ENCODE results near the gene PCDHAC1.
A peak's percentile ranks its signal among the peaks of the same experiment; 100 is the strongest.
"Not testable (repeated sequence)": the region's sequence is repeated elsewhere in the genome, so short reads cannot be mapped to it uniquely, and the experiment has no call there.

The PCDHAC1 gene, protein sequence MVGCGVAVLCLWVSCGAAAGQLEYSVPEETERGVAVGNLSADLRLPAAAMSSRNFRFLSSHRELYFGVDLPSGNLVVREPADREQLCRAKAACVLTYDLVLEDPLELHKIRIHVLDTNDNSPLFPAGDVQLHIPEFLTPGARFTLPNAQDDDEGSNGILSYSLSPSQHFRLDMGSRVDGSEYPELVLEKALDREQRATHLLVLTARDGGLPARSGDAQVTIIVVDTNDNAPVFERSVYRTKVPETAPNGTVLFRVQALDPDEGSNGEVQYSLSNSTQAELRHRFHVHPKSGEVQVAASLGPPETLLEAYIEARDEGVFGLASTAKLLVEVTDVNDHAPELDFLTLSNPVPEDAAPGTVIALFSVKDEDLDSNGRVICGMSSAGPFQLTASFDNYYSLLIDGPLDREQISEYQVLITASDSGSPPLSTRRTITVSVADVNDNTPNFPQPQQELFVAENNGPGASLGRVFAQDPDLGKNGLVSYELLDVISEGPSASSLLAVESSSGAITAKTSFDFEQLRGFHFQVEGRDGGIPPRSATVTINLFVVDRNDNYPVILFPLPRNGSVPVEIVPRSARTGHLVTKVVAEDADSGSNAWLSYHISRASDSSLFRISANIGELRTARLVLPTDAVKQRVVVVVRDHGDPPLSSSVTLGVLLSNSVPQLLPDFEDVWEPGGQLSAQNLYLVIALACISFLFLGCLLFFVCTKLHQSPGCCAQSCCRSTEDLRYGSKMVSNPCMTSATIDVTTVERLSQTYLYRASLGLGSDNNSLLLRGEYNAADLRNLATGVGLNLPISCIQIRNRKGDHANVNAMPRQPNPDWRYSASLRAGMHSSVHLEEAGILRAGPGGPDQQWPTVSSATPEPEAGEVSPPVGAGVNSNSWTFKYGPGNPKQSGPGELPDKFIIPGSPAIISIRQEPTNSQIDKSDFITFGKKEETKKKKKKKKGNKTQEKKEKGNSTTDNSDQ

DNA sequence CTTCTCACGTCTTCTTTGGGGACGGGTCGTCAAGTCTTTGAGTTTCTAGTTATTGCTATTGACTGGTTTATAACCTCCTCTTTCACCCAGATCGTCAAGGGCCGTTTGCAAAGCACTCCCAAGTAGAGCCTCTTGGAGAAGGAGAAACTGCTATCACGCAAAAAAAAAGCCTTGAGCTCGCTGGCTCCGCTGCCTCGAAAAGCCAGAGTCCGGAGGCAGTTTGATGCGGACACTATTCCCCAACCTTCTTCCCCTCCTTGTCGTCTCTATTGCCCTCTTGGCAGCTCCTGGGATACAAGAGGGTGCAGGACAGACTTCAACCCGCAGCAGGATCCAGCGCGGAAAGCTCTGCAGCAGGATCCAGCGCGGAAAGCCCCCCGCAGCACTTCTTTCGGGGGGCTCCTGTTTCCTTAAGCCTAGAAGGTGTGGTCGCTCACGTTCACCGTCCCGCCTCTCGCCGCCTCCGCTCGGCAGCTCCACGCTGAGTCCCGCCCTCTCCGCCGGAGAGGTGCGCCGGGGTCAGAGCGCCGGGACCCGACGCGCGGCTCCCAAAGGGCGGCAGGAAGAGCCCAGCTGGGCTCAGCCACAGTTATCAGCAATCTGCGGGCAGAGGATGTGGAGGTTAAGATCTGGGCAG, at the start of gene PCDHAC1:
Gene PCDHAC1 (plus strand): TSS at position 494 of the 637 bp plus-strand sequence. CDS start 594 bp downstream, outside the sequence.
- H3K27me3 Mint-ChIP-seq (ENCODE audit: low read depth): peaks cover 22% of the 10 kb centered on the region

GRCh38 chr5:140876541-140877261, 49.4 kb upstream of the PCDHAC1 start:
- not testable (repeated sequence) for H3K4me1 Mint-ChIP-seq (ENCODE audit: low read depth); H3K27me3 Mint-ChIP-seq (ENCODE audit: low read depth); H3K36me3 Mint-ChIP-seq (ENCODE audit: low read depth); H3K27ac Mint-ChIP-seq; H3K4me3 Mint-ChIP-seq
- peaks cover 33% of the 10 kb centered on the region for H3K9me3 Mint-ChIP-seq

More for the DNA sequence above, at the start of gene PCDHAC1:
- no peaks in the 10 kb centered on the region for H3K36me3 Mint-ChIP-seq (ENCODE audit: low read depth)
- peaks cover 8% of the 10 kb centered on the region for H3K9me3 Mint-ChIP-seq
- H3K4me1 Mint-ChIP-seq (ENCODE audit: low read depth): no peaks in the 10 kb centered on the region
- no peak within 1 kb of the TSS for H3K4me3 Mint-ChIP-seq
- no peak within 1 kb of the TSS for H3K27ac Mint-ChIP-seq

DNA sequence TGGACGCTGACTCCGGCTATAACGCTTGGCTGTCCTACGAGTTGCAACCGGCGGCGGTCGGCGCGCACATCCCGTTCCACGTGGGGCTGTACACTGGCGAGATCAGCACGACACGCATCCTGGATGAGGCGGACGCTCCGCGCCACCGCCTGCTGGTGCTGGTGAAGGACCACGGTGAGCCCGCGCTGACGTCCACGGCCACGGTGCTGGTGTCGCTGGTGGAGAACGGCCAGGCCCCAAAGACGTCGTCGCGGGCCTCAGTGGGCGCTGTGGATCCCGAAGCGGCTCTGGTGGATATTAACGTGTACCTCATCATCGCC, 48.9 kb upstream of the PCDHAC1 start:
- H3K4me1 Mint-ChIP-seq (ENCODE audit: low read depth): no peaks in the 10 kb centered on the region
- no peak overlapping the region for H3K27ac Mint-ChIP-seq
- H3K27me3 Mint-ChIP-seq (ENCODE audit: low read depth): no peaks in the 10 kb centered on the region
- H3K9me3 Mint-ChIP-seq: peaks cover 30% of the 10 kb centered on the region
- no peak overlapping the region for H3K4me3 Mint-ChIP-seq
- peaks cover 1% of the 10 kb centered on the region for H3K36me3 Mint-ChIP-seq (ENCODE audit: low read depth)

DNA sequence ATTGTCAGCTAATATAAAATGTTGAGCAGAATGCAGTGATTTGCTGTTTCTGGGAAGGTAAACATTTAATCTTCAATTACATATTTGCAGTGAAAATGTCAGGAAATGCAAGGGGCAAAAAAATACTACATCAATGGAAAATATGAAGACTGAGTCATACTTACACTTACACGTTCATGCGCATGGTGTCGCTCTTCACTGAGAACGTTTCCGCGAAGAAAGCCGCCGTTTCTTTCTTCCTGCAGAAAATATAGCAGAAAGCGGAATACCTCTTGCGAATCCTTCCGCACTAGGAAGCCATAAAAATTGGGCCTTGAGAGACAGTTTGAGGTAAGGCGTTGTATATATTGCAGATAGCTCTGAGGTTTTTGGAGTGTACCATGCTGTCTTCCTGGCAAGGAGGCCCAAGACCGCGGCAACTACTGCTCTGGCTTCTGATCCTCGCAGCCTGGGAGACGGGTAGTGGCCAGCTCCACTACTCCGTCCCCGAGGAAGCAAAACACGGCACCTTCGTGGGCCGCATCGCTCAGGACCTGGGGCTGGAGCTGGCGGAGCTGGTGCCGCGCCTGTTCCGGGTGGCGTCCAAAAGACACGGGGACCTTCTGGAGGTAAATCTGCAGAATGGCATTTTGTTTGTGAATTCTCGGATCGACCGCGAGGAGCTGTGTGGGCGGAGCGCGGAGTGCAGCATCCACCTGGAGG, 44.1 kb upstream of the PCDHAC1 start, which contains the start of gene PCDHA13:
Gene PCDHA13 (plus strand): TSS at position 236 of the 702 bp plus-strand sequence. CDS start 145 bp downstream, at position 381.
- Mint-ChIP-seq H3K27me3 (ENCODE audit: low read depth) (no peaks in the 10 kb centered on the region), H3K9me3 (peaks cover 22% of the 10 kb centered on the region), H3K36me3 (ENCODE audit: low read depth) (peaks cover 1% of the 10 kb centered on the region), H3K4me1 (ENCODE audit: low read depth) (no peaks in the 10 kb centered on the region), H3K27ac (peak within 1 kb of the TSS; percentile 42), H3K4me3 (no peak within 1 kb of the TSS)

GRCh38 chr5:140882591-140882899, 43.6 kb upstream of the PCDHAC1 start:
- Mint-ChIP-seq H3K27me3 (ENCODE audit: low read depth) (no peaks in the 10 kb centered on the region), H3K4me1 (ENCODE audit: low read depth) (no peaks in the 10 kb centered on the region), H3K36me3 (ENCODE audit: low read depth) (peaks cover 1% of the 10 kb centered on the region), H3K27ac (peak overlapping the region; percentile 42), H3K9me3 (peaks cover 25% of the 10 kb centered on the region), H3K4me3 (no peak overlapping the region)

DNA sequence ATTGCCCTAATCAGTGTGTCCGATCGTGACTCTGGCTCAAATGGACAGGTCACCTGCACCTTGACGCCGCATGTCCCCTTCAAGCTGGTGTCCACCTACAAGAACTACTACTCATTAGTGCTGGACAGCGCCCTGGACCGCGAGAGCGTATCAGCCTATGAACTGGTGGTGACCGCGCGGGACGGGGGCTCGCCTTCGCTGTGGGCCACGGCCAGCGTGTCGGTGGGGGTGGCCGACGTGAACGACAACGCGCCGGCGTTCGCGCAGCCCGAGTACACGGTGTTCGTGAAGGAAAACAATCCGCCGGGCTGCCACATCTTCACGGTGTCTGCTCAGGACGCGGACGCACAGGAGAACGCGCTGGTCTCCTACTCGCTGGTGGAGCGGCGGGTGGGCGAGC, 42.7 kb upstream of the PCDHAC1 start:
- Mint-ChIP-seq H3K27me3 (ENCODE audit: low read depth) (no peaks in the 10 kb centered on the region), H3K4me1 (ENCODE audit: low read depth) (no peaks in the 10 kb centered on the region), H3K4me3 (no peak overlapping the region), H3K36me3 (ENCODE audit: low read depth) (peaks cover 1% of the 10 kb centered on the region), H3K27ac (no peak overlapping the region), H3K9me3 (peaks cover 25% of the 10 kb centered on the region)

DNA sequence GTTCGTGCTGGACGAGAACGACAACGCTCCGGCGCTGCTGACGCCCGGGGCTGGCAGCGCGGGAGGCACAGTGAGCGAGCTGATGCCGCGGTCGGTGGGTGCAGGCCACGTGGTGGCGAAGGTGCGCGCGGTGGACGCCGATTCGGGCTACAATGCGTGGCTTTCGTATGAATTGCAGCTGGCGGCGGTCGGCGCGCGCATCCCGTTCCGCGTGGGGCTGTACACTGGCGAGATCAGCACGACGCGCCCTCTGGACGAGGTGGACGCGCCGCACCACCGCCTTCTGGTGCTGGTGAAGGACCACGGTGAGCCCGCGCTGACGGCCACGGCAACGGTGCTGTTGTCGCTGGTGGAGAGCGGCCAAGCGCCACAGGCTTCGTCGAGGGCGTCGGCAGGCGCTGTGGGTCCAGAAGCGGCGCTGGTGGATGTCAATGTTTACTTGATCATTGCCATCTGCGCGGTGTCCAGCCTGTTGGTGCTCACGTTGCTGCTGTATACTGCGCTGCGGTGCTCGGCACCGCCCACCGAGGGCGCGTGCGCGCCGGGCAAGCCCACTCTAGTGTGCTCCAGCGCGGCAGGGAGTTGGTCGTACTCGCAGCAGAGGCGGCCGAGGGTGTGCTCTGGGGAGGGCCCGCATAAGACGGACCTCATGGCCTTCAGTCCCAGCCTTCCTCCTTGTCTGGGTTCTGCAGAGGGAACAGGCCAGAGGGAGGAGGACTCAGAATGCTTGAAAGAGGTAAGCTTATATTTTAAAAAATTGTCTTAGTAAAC, 42.0 kb upstream of the PCDHAC1 start:
- Mint-ChIP-seq H3K27me3 (ENCODE audit: low read depth) (no peaks in the 10 kb centered on the region), H3K36me3 (ENCODE audit: low read depth) (peaks cover 1% of the 10 kb centered on the region), H3K27ac (no peak overlapping the region), H3K4me1 (ENCODE audit: low read depth) (no peaks in the 10 kb centered on the region), H3K9me3 (peaks cover 25% of the 10 kb centered on the region), H3K4me3 (no peak overlapping the region)

- Mint-ChIP-seq H3K9me3 (peaks cover 15% of the 10 kb centered on the region), H3K4me3 (no peak overlapping the region), H3K27me3 (ENCODE audit: low read depth) (no peaks in the 10 kb centered on the region), H3K27ac (no peak overlapping the region), H3K4me1 (ENCODE audit: low read depth) (no peaks in the 10 kb centered on the region), H3K36me3 (ENCODE audit: low read depth) (no peaks in the 10 kb centered on the region)
These were observed 9.8 kb upstream of the PCDHAC1 start for GRCh38 chr5:140916325-140916724.

- no peaks in the 10 kb centered on the region for H3K4me1 Mint-ChIP-seq (ENCODE audit: low read depth)
- no peak overlapping the region for H3K27ac Mint-ChIP-seq
- no peaks in the 10 kb centered on the region for H3K36me3 Mint-ChIP-seq (ENCODE audit: low read depth)
- peaks cover 19% of the 10 kb centered on the region for H3K27me3 Mint-ChIP-seq (ENCODE audit: low read depth)
- peaks cover 4% of the 10 kb centered on the region for H3K9me3 Mint-ChIP-seq
- H3K4me3 Mint-ChIP-seq: no peak overlapping the region
These were observed 2.5 kb upstream of the PCDHAC1 start for GRCh38 chr5:140923601-140924000.

GRCh38 chr5:140926443-140927227, 536 bp downstream of the PCDHAC1 start:
- H3K36me3 Mint-ChIP-seq (ENCODE audit: low read depth): no peaks in the 10 kb centered on the region
- peaks cover 22% of the 10 kb centered on the region for H3K27me3 Mint-ChIP-seq (ENCODE audit: low read depth)
- H3K27ac Mint-ChIP-seq: no peak overlapping the region
- peaks cover 8% of the 10 kb centered on the region for H3K9me3 Mint-ChIP-seq
- no peak overlapping the region for H3K4me3 Mint-ChIP-seq
- no peaks in the 10 kb centered on the region for H3K4me1 Mint-ChIP-seq (ENCODE audit: low read depth)

DNA sequence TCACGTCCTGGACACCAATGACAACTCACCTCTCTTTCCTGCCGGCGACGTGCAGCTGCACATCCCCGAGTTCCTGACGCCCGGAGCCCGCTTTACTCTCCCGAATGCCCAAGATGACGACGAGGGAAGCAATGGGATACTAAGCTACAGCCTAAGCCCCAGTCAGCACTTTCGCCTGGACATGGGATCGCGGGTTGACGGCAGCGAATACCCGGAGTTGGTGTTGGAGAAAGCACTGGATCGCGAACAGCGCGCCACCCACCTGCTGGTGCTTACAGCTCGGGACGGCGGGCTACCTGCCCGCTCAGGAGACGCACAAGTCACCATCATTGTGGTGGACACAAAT, 1.1 kb downstream of the PCDHAC1 start:
- Mint-ChIP-seq H3K4me1 (ENCODE audit: low read depth) (no peaks in the 10 kb centered on the region), H3K4me3 (no peak overlapping the region), H3K27ac (no peak overlapping the region), H3K9me3 (peaks cover 8% of the 10 kb centered on the region), H3K27me3 (ENCODE audit: low read depth) (peaks cover 22% of the 10 kb centered on the region), H3K36me3 (ENCODE audit: low read depth) (no peaks in the 10 kb centered on the region)

GRCh38 chr5:140934964-140935606, 9.0 kb downstream of the PCDHAC1 start:
- Mint-ChIP-seq H3K9me3 (no peaks in the 10 kb centered on the region), H3K4me1 (ENCODE audit: low read depth) (no peaks in the 10 kb centered on the region), H3K27ac (no peak overlapping the region), H3K36me3 (ENCODE audit: low read depth) (no peaks in the 10 kb centered on the region), H3K27me3 (ENCODE audit: low read depth) (no peaks in the 10 kb centered on the region), H3K4me3 (no peak overlapping the region)

Data from T-helper 1 cell treated with Interleukin-12 subunit alpha and Interleukin-12 subunit beta and Interleukin-4 antibody, amounts not matched to agents 30 μg/mL and 1 μg/mL, for 36 hours (primary cell).